ENCODE measurements around the gene MRPL21. TPM values are rescaled to one million over a fixed set of nuclear protein-coding genes. Genes with fewer than 3 reads are reported as not detected.

The MRPL21 gene
- polyA plus RNA-seq, 2 of the 4 experiments (the other 2 are of a cell fraction) = 116 to 131 TPM

DNA sequence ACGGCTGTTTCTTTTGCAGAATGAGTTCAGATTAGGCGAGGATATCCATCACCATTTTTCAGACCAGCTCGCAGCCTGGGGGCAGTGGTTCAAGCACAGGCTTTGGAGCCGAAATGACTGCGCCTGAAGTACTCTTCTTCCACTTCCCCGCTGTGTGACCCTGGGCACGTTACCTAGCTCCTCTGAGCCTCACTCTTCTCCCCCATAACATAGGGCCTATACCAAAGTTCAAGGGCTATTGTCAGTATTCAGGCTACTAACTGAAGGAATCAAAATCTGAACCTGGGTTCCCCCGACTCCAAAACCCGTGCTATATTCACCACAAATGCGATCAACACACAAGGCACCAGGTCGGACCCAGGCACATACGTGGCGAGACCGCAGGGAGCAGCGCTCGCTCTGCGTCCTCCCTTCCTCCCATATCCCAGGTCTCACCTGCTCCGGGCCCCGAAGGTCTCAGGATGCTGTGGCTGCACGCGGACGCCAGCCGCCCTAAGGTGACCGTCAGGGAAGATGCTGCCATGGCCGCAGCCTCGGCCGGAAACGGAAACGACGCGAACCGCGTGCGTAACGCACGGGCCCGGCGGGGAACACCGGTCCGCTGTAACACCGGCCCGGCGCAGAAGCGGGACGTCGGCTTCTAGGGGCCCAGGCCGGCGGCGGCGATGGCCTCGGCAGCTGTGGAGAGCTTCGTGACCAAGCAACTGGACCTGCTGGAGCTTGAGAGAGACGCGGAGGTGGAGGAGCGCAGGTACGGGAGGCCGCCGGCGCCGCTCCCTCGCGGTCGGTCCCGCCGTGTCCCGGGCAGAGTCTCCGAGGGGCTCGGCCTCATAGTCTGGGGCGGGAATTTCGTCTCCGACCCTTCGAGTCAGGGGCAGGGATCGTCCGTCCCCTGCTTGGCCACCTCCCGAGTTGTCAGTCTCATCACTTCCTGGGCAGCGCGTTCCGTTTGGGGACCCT is at the start of gene MRPL21, which contains the start of gene IGHMBP2 (continued):
- TF ChIP-seq NFE2L2 (conservative IDR thresholded peaks at IDR 0.05; ENCODE audit: low read length) (0 out of 2 replicates have a peak, but pooled peaks have one; percentile 1), ZNF302 (CRISPR knock-in tag; IDR thresholded peaks at IDR 0.05) (no peak), HDAC2 (IDR thresholded peaks at IDR 0.05) (no peak), MAFK (IDR thresholded peaks at IDR 0.05; ENCODE audit: partially characterized antibody) (no peak), NPAS2 (CRISPR knock-in tag; IDR thresholded peaks at IDR 0.05; ENCODE audit: borderline replicate concordance) (no peak), EHMT2 (IDR thresholded peaks at IDR 0.05; ENCODE audit: low read depth) (no peak), HOXA7 (CRISPR knock-in tag; IDR thresholded peaks at IDR 0.05) (no peak), ZC3H11A (IDR thresholded peaks at IDR 0.05) (no peak; the same call in 1 of the 2 replicates), HEYL (CRISPR knock-in tag; IDR thresholded peaks at IDR 0.05) (no peak), ESRRA (IDR thresholded peaks at IDR 0.05; ENCODE audit: borderline replicate concordance, low read length) (peak; percentile 28; the same call in 1 of the 2 replicates), TFCP2L1 (CRISPR knock-in tag; IDR thresholded peaks at IDR 0.05) (no peak), RAD21 (conservative IDR thresholded peaks at IDR 0.05 in 1 of 2, IDR thresholded peaks at IDR 0.05 in 1 of 2) (peak; percentile 10 to 37; a peak in 2 of 5 replicates), FOSL2 (IDR thresholded peaks at IDR 0.05) (no peak), FOSL2 (CRISPR knock-in tag; IDR thresholded peaks at IDR 0.05) (peak; percentile 39; the same call in 1 of the 2 replicates), MAZ (IDR thresholded peaks at IDR 0.05; ENCODE audit: borderline replicate concordance, low read depth, low read length) (peak; percentile 57; the same call in 1 of the 2 replicates)
- TF ChIP-seq, protein P1, sequence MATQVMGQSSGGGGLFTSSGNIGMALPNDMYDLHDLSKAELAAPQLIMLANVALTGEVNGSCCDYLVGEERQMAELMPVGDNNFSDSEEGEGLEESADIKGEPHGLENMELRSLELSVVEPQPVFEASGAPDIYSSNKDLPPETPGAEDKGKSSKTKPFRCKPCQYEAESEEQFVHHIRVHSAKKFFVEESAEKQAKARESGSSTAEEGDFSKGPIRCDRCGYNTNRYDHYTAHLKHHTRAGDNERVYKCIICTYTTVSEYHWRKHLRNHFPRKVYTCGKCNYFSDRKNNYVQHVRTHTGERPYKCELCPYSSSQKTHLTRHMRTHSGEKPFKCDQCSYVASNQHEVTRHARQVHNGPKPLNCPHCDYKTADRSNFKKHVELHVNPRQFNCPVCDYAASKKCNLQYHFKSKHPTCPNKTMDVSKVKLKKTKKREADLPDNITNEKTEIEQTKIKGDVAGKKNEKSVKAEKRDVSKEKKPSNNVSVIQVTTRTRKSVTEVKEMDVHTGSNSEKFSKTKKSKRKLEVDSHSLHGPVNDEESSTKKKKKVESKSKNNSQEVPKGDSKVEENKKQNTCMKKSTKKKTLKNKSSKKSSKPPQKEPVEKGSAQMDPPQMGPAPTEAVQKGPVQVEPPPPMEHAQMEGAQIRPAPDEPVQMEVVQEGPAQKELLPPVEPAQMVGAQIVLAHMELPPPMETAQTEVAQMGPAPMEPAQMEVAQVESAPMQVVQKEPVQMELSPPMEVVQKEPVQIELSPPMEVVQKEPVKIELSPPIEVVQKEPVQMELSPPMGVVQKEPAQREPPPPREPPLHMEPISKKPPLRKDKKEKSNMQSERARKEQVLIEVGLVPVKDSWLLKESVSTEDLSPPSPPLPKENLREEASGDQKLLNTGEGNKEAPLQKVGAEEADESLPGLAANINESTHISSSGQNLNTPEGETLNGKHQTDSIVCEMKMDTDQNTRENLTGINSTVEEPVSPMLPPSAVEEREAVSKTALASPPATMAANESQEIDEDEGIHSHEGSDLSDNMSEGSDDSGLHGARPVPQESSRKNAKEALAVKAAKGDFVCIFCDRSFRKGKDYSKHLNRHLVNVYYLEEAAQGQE (IDR thresholded peaks at IDR 0.05) = 0 out of 2 replicates have a peak, but pooled peaks have one; percentile 35
- TF ChIP-seq, protein P2, sequence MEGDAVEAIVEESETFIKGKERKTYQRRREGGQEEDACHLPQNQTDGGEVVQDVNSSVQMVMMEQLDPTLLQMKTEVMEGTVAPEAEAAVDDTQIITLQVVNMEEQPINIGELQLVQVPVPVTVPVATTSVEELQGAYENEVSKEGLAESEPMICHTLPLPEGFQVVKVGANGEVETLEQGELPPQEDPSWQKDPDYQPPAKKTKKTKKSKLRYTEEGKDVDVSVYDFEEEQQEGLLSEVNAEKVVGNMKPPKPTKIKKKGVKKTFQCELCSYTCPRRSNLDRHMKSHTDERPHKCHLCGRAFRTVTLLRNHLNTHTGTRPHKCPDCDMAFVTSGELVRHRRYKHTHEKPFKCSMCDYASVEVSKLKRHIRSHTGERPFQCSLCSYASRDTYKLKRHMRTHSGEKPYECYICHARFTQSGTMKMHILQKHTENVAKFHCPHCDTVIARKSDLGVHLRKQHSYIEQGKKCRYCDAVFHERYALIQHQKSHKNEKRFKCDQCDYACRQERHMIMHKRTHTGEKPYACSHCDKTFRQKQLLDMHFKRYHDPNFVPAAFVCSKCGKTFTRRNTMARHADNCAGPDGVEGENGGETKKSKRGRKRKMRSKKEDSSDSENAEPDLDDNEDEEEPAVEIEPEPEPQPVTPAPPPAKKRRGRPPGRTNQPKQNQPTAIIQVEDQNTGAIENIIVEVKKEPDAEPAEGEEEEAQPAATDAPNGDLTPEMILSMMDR (IDR thresholded peaks at IDR 0.05) = no peak
- TF ChIP-seq, protein P3, sequence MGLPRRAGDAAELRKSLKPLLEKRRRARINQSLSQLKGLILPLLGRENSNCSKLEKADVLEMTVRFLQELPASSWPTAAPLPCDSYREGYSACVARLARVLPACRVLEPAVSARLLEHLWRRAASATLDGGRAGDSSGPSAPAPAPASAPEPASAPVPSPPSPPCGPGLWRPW (IDR thresholded peaks at IDR 0.05) = no peak
- TF ChIP-seq, protein P4, sequence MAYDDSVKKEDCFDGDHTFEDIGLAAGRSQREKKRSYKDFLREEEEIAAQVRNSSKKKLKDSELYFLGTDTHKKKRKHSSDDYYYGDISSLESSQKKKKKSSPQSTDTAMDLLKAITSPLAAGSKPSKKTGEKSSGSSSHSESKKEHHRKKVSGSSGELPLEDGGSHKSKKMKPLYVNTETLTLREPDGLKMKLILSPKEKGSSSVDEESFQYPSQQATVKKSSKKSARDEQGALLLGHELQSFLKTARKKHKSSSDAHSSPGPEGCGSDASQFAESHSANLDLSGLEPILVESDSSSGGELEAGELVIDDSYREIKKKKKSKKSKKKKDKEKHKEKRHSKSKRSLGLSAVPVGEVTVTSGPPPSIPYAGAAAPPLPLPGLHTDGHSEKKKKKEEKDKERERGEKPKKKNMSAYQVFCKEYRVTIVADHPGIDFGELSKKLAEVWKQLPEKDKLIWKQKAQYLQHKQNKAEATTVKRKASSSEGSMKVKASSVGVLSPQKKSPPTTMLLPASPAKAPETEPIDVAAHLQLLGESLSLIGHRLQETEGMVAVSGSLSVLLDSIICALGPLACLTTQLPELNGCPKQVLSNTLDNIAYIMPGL (CRISPR knock-in tag; IDR thresholded peaks at IDR 0.05; ENCODE audit: borderline replicate concordance) = peak; percentile 91
- TF ChIP-seq, protein P5, sequence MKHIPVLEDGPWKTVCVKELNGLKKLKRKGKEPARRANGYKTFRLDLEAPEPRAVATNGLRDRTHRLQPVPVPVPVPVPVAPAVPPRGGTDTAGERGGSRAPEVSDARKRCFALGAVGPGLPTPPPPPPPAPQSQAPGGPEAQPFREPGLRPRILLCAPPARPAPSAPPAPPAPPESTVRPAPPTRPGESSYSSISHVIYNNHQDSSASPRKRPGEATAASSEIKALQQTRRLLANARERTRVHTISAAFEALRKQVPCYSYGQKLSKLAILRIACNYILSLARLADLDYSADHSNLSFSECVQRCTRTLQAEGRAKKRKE (CRISPR knock-in tag; IDR thresholded peaks at IDR 0.05; ENCODE audit: low read depth) = no peak

All from A549 (cell line).